C1 segment of cervical spinal cord (tissue), 14 donors: ENCODE data around the gene SLC38A1.
"Not testable (repeated sequence)": the region's sequence is repeated elsewhere in the genome, so short reads cannot be mapped to it uniquely, and the experiment has no call there.

Experiments
- DNase-seq, 14 donors: peaks; one replicate each; lab custom pipeline; 2025; lab: John Stamatoyannopoulos, UW

The SLC38A1 gene

DNA sequence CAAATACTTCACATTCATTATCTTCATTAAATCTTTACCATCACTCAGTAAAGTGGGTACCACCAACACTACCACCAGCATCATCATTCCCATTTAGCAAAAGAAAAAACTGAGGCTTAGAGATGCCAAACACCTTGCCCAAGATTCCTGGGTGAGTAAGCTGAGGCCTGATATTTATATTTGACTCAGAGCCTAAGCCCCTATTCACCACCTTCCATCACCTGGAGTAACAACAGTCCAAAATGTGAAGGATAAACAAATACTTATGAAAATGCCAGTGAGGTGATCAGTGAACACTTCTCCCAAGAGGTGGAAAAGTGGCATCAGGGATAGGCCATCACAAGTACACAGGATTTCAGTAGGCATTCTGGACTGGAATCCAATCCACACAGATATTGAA, 3.7 kb downstream of the SLC38A1 start:
- DNase-seq: no peak

GRCh38 chr12:46264057-46264456, 4.8 kb downstream of the SLC38A1 start:
- no peak for DNase-seq

- DNase-seq: no peak
These were observed 5.5 kb downstream of the SLC38A1 start for GRCh38 chr12:46263140-46264016.

- no peak for DNase-seq
These were observed 7.2 kb downstream of the SLC38A1 start for GRCh38 chr12:46261646-46262045.

- no peak for DNase-seq
These were observed 7.8 kb downstream of the SLC38A1 start for GRCh38 chr12:46260913-46261476.

GRCh38 chr12:46260124-46260912, 8.5 kb downstream of the SLC38A1 start:
- no peak for DNase-seq

DNA sequence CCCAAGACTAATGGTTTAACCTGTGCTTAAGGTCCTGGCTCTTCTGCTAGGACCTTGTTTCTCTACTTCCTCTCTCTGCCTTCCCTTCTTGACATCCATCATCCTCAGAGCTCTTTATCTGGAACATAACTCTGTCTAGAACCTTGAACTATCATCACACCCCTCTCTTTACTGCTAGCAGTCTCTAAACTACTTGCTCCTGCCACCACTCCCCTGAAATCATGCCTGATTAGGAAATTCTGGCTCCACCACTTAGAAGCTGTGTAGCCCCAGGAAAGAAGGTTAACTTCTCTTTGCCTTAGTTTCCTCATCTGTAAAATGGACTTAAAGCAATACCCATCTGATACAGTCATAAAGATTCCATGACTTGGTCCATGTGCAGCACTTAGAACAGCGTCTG, 9.1 kb downstream of the SLC38A1 start:
- DNase-seq: no peak

DNA sequence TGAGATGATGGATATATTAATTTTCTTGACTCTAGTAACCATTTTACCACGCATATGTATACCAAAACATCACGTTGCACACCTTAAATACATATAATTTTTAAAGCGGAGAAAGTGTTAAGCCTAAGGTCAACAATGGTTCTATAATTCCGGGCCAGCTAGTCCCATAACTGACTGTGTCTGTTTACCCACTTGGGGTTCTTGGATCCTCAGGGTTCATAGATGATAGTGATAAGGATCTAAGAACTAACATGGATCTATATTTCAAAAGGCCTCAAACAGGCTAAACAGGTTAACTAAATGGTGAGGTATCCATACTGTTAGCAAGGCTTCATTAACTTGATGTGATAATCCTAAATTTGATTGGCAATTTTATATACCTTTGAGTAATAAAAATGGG, 9.8 kb downstream of the SLC38A1 start:
- no peak for DNase-seq

GRCh38 chr12:46258129-46258528, 10.7 kb downstream of the SLC38A1 start:
- no peak for DNase-seq

DNA sequence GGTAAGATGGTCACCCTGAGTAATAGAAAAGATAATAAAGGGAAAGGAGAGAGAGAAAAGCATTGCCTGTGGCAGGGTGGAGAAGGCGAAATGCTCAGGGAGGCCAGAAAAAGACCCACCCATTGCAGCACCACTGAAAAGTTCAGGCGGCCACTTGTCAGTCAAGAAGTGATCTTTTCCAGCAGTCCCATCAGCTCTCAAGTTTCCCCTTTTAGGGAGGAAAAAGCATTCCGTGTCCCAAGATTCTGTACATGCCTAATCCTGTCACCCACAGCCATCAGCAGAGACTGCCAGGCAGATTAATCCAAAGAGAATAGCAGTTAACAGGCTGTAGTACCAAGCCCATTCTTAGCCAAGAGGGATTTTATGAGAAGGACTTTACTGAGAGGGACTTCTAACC, 11.9 kb downstream of the SLC38A1 start:
- DNase-seq: no peak

DNA sequence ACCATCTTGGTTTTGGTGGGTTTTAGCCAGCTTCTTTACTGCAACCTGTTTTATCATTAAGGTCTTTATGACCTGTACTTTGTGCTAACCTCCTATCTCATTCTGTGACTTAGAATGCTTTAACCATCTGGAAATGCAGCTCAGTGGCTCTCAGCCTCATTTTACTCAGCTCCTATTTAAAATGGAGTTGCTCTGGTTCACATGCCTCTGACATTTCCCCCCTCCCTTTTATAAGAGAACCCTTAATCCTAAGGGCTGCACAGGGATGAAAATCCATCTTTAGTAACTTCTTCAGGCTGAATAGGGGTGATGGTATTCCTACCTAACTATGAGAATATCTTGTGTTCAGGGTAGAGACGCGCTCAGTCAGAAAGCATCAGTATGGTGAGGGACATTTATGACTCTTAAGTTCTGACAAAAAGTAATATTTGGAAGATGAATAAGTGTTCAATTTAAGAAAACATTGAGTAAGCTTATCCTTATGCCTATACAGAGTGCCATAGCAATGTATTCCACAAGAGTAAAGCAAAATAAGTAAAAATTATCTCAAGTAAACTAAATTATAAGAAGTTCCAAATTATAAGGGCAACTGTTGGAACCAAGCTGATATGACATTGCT, 15.2 kb downstream of the SLC38A1 start:
- DNase-seq: no peak

DNA sequence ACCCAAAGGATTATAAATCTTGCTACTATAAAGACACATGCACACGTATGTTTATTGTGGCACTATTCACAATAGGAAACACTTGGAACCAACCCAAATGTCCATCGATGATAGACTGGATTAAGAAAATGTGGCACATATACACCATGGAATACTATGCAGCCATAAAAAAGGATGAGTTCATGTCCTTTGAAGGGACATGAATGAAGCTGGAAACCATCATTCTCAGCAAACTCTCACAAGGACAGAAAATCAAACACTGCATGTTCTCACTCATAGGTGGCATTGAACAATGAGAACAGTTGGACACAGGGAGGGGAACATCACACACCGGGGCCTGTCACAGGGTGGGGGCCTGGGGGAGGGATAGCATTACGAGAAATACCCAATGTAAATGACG, 16.8 kb downstream of the SLC38A1 start:
- DNase-seq: not testable (repeated sequence)

GRCh38 chr12:46249960-46250359, 18.9 kb downstream of the SLC38A1 start:
- DNase-seq: not testable (repeated sequence)

GRCh38 chr12:46246021-46246700, 22.7 kb downstream of the SLC38A1 start:
- DNase-seq: no peak

GRCh38 chr12:46244997-46245396, 23.8 kb downstream of the SLC38A1 start:
- DNase-seq: no peak

- peak in 1 of 14 donors; percentile 8 for DNase-seq
These were observed 24.4 kb downstream of the SLC38A1 start for GRCh38 chr12:46244273-46244915.

DNA sequence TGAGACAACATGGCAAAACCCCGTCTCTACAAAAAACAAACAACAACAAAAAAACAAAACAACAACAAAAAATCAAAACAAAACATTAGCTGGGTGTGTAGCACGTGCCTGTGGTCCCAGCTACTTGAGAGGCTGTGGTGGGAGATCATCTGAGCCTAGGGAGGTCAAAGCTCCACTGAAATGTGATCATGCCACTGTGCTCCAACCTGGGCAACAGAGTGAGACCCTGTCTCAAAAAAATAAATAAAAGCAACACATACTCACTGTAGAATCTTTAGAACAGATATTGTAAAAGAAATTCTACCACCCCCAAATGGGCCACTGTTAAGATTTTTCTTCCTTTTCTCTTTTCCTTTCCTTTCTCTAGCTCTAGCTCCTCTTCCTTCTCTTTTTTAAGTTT, 26.3 kb downstream of the SLC38A1 start:
- no peak for DNase-seq

DNA sequence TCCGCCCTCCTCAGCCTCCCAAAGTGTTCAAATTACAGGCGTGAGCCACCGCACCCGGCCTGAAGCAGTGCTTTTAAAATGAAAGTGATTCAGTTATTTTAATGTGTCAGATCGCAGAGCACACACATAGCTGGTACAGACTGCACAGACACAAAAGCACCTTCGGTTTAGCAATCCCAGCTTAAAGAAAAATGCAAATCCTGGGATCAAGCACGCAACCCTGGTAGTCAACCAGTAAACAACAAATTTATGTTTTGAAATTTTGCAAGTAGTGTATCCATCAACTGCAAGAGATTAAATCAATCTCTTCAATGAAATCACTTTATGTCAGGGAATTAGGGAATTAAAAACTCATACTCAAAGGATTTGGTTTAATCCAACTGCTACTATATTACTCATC, 28.4 kb downstream of the SLC38A1 start:
- DNase-seq: no peak

DNA sequence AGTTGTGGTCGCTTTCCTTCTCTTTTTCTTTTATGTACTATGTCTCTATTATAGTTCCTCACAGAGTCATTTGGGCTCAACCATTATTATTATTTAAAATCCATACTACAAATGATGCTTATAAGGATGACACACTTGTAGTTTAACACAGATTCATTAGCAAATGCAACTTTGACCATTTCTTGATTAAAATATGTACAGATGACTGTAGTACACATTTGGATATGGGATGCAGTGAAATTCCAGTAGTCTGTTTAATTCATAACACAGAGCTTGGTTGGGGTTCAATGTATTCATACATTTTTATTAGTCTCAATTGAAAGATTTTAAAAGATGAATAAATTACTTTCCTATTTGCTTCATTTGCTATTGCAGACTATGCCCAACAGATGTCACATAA, 30.0 kb downstream of the SLC38A1 start:
- no peak for DNase-seq

- no peak for DNase-seq
These were observed 31.3 kb downstream of the SLC38A1 start for GRCh38 chr12:46237371-46238045.
